ENCODE measurements around the gene EIF3J.

- no peak for TF ChIP-seq CTCF (IDR thresholded peaks at IDR 0.05)
- TF ChIP-seq EZH2 (IDR thresholded peaks at IDR 0.05): no peak
- no peak for TF ChIP-seq EZH2phosphoT487 (IDR thresholded peaks at IDR 0.05)
These were observed 1.9 kb upstream of the EIF3J start for GRCh38 chr15:44535092-44535491.
